ENCODE measurements around the gene GNA12. TPM values are rescaled to one million over a fixed set of nuclear protein-coding genes. Genes with fewer than 3 reads are reported as not detected.
A peak's percentile ranks its signal among the peaks of the same experiment; 100 is the strongest.

GNA12 gene
- total RNA-seq, 5 donors from 2014 or later (not counting 1 experiment from before 2014, with no cell fraction given): 17.9 to 22.5 (median 22.1) TPM

DNA sequence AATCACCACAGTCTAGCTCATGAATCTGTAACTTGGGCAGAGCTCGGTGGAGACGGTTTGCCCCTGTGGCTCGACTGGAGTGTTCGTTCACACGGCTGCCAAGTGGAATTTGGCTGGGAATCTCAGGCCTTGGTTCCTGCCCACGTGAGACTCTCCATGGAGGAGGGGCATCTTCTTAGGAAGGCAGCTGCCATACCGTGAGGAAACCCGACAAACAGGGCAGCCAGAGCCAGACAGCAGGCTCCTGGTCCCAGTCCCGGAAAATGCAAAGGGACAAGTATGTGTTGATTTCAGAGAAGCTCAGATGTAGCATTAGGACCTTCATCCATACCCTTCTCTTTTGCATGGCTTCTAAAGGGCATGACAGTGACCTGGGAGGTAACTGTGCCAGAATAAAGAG is 129.5 kb downstream of the GNA12 start:
- Histone ChIP-seq H3K27ac (ENCODE audit: low read length) (no peak overlapping the region), H3K9me3 (no peaks in the 10 kb centered on the region), H3K4me3 (ENCODE audit: control insufficient read depth in 1 of 2, extremely low read depth in 1 of 2, low read length in 1 of 2) (no peak overlapping the region), H3K27me3 (replicated peaks in 1 of 2; ENCODE audit: control insufficient read depth in 2 of 2, extremely low read depth in 1 of 2, insufficient read depth in 2 of 2, low read length in 1 of 2) (peaks cover 0 to 30% of the 10 kb centered on the region in 2 experiments), H3K4me1 (ENCODE audit: control insufficient read depth in 1 of 2, extremely low read depth in 1 of 2, insufficient read depth in 2 of 2, low read length in 2 of 2) (peaks cover 31 to 83% of the 10 kb centered on the region in 2 experiments), H3K36me3 (ENCODE audit: control insufficient read depth in 2 of 2, extremely low read depth in 1 of 2, insufficient read depth in 1 of 2, low read length in 1 of 2) (no peaks in the 10 kb centered on the region)
- no peak for DNase-seq
- 98% methylated on average over 6 of the region's 9 CpGs for WGBS (ENCODE audit: insufficient coverage)
- Mint-ChIP-seq H3K27ac (peak overlapping the region; percentile 41 to 62), H3K4me3 (peak overlapping the region in 1 of 3 donors; percentile 43), H3K4me1 (peaks cover 69 to 81% (median 78%) of the 10 kb centered on the region in 3 donors), H3K36me3 (no peaks in the 10 kb centered on the region), H3K9me3 (no peaks in the 10 kb centered on the region), H3K27me3 (peaks cover 0 to 1% of the 10 kb centered on the region in 2 donors)
- ChIA-PET CTCF (interaction anchor here in 1 of 2 donors (1.2 kb wide), 1 partner anchor 16 kb away, joined by 3 read pairs; no protein-coding TSS in a partner anchor), POLR2A (no interaction called here)
- ATAC-seq (replicated peaks in 1 of 4): no peak

DNA sequence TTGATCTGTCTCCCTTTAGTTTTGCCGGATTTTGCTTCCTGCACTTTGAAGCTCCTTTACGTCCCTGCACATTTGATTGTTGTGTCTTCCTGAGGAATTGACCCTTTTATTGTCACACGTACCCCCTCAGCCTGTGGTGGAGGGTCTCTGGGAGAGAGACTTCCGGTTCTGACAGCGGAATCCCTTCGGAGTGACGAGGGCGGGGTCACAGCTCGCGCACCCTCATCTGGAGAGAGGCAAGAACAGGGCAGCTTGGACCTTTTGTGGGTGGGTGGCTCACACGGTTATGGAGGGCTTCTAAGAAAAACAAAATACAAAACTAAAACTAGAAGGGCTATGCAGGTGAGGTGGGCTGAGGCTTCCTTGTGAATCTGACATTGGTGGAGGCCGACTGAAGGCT is 130.1 kb downstream of the GNA12 start:
- Mint-ChIP-seq H3K27ac (no peak overlapping the region), H3K4me3 (peak overlapping the region in 1 of 3 donors; percentile 7), H3K4me1 (peaks cover 69 to 80% (median 76%) of the 10 kb centered on the region in 3 donors), H3K36me3 (no peaks in the 10 kb centered on the region), H3K27me3 (peaks cover 0 to 1% of the 10 kb centered on the region in 2 donors), H3K9me3 (no peaks in the 10 kb centered on the region)
- ATAC-seq (replicated peaks in 1 of 4) (no peak), DNase-seq (no peak)
- Histone ChIP-seq H3K27me3 (replicated peaks in 1 of 2; ENCODE audit: control insufficient read depth in 2 of 2, extremely low read depth in 1 of 2, insufficient read depth in 2 of 2, low read length in 1 of 2) (peaks cover 0 to 35% of the 10 kb centered on the region in 2 experiments), H3K4me1 (ENCODE audit: control insufficient read depth in 1 of 2, extremely low read depth in 1 of 2, insufficient read depth in 2 of 2, low read length in 2 of 2) (peaks cover 31 to 86% of the 10 kb centered on the region in 2 experiments), H3K4me3 (ENCODE audit: control insufficient read depth in 1 of 2, extremely low read depth in 1 of 2, low read length in 1 of 2) (no peak overlapping the region), H3K27ac (ENCODE audit: low read length) (no peak overlapping the region), H3K36me3 (ENCODE audit: control insufficient read depth in 2 of 2, extremely low read depth in 1 of 2, insufficient read depth in 1 of 2, low read length in 1 of 2) (no peaks in the 10 kb centered on the region), H3K9me3 (no peaks in the 10 kb centered on the region)
- POLR2A ChIA-PET: no interaction called here
- WGBS (ENCODE audit: insufficient coverage): 93% methylated on average over 3 of the region's 12 CpGs
- CTCF ChIA-PET: interaction anchor here in 1 of 2 donors (1.2 kb wide), 1 partner anchor 15 kb away, joined by 3 read pairs; no protein-coding TSS in a partner anchor

DNA sequence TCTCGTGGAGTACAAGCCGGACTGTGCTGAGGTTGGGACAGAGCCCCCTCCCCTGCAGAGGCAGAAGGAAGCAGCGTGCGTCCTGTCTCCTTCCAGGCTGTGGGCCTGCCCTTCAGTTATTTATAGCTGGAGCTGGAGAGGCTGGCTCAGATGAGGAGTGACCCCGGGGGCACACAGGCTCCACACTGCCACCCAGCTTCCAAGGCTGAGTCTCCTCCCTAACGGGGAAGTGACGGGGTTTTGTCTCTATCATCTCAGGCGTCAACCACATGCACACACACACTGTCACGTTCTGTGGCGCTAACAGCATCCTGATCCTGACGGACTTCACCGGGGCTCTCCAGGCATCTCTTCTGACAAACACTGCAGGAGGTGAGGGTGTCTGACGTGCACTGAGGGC is 130.7 kb downstream of the GNA12 start:
- Histone ChIP-seq H3K27me3 (replicated peaks in 1 of 2; ENCODE audit: control insufficient read depth in 2 of 2, extremely low read depth in 1 of 2, insufficient read depth in 2 of 2, low read length in 1 of 2) (peaks cover 0 to 39% of the 10 kb centered on the region in 2 experiments), H3K27ac (ENCODE audit: low read length) (no peak overlapping the region), H3K36me3 (ENCODE audit: control insufficient read depth in 2 of 2, extremely low read depth in 1 of 2, insufficient read depth in 1 of 2, low read length in 1 of 2) (no peaks in the 10 kb centered on the region), H3K4me3 (ENCODE audit: control insufficient read depth in 1 of 2, extremely low read depth in 1 of 2, low read length in 1 of 2) (no peak overlapping the region), H3K4me1 (ENCODE audit: control insufficient read depth in 1 of 2, extremely low read depth in 1 of 2, insufficient read depth in 2 of 2, low read length in 2 of 2) (peaks cover 31 to 85% of the 10 kb centered on the region in 2 experiments), H3K9me3 (no peaks in the 10 kb centered on the region)
- no peak for DNase-seq
- peaks cover 0 to 1% of the 10 kb centered on the region in 2 donors for H3K27me3 Mint-ChIP-seq
- peak overlapping the region in 1 of 3 donors; percentile 7 for H3K4me3 Mint-ChIP-seq
- 54% methylated on average over 8 of the region's 13 CpGs for WGBS (ENCODE audit: insufficient coverage)
- H3K9me3 Mint-ChIP-seq: no peaks in the 10 kb centered on the region
- no peak for ATAC-seq (replicated peaks in 1 of 4)
- H3K36me3 Mint-ChIP-seq: no peaks in the 10 kb centered on the region
- no peak overlapping the region for H3K27ac Mint-ChIP-seq
- CTCF ChIA-PET: interaction anchor here in 1 of 2 donors (1.2 kb wide), 1 partner anchor 15 kb away, joined by 3 read pairs; no protein-coding TSS in a partner anchor
- POLR2A ChIA-PET: no interaction called here
- peaks cover 62 to 74% (median 70%) of the 10 kb centered on the region in 3 donors for H3K4me1 Mint-ChIP-seq

DNA sequence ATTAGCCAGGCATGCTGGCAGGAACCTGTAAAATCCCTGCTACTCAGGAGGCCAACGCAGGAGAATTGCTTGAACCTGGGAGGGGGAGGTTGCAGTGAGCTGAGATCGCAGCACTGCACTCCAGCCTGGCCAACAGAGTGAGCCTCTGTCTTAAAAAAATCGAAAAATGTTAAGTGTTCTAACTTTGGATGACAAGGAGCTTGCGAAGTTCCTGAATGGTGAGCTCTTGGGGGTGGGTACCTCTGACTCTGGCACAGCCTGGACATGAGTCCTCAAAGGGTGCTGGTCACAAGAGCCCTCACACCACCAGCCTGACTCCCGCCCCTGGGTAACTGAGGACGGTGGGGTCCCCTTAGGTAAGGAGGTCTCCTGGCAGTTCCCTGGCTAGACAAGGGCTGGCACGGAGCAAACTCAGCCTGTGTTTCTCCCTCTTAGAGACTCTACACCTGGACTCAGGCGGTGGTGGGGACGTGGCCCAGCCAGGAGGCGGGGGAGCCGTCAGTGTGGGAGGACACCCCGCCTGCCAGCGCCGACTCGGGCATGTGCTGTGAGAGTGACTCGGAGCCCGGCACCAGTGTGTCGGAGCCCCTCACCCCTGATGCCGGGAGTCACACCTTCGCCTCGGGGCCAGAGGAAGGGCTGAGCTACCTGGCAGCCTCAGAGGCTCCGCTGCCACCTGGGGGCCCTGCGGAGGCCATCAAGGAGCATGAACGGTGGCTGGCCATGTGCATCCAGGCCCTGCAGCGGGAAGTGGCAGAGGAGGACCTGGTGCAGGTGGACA is 132.0 kb downstream of the GNA12 start:
- Histone ChIP-seq H3K4me1 (ENCODE audit: control insufficient read depth in 1 of 2, extremely low read depth in 1 of 2, insufficient read depth in 2 of 2, low read length in 2 of 2) (peaks cover 23 to 72% of the 10 kb centered on the region in 2 experiments), H3K27me3 (replicated peaks in 1 of 2; ENCODE audit: control insufficient read depth in 2 of 2, extremely low read depth in 1 of 2, insufficient read depth in 2 of 2, low read length in 1 of 2) (peaks cover 0 to 50% of the 10 kb centered on the region in 2 experiments), H3K9me3 (no peaks in the 10 kb centered on the region), H3K36me3 (ENCODE audit: control insufficient read depth in 2 of 2, extremely low read depth in 1 of 2, insufficient read depth in 1 of 2, low read length in 1 of 2) (no peaks in the 10 kb centered on the region), H3K27ac (ENCODE audit: low read length) (no peak overlapping the region), H3K4me3 (ENCODE audit: control insufficient read depth in 1 of 2, extremely low read depth in 1 of 2, low read length in 1 of 2) (no peak overlapping the region)
- Mint-ChIP-seq H3K27ac (no peak overlapping the region), H3K36me3 (no peaks in the 10 kb centered on the region), H3K4me3 (no peak overlapping the region), H3K9me3 (no peaks in the 10 kb centered on the region), H3K4me1 (peaks cover 50 to 61% (median 57%) of the 10 kb centered on the region in 3 donors), H3K27me3 (peaks cover 0 to 3% of the 10 kb centered on the region in 2 donors)
- CTCF ChIA-PET: interaction anchor here (0.6 to 3.0 kb wide), 7 partner anchors 11 to 291 kb away, joined by 3 to 29 read pairs (median 3); no protein-coding TSS in a partner anchor
- DNase-seq (no peak), ATAC-seq (replicated peaks in 1 of 4) (no peak)
- WGBS (ENCODE audit: insufficient coverage): 94% methylated on average over 21 of the region's 25 CpGs
- POLR2A ChIA-PET: interaction anchor here in 1 of 2 donors (0.5 kb wide), 1 partner anchor 380 kb away, joined by 4 read pairs; no protein-coding TSS in a partner anchor

DNA sequence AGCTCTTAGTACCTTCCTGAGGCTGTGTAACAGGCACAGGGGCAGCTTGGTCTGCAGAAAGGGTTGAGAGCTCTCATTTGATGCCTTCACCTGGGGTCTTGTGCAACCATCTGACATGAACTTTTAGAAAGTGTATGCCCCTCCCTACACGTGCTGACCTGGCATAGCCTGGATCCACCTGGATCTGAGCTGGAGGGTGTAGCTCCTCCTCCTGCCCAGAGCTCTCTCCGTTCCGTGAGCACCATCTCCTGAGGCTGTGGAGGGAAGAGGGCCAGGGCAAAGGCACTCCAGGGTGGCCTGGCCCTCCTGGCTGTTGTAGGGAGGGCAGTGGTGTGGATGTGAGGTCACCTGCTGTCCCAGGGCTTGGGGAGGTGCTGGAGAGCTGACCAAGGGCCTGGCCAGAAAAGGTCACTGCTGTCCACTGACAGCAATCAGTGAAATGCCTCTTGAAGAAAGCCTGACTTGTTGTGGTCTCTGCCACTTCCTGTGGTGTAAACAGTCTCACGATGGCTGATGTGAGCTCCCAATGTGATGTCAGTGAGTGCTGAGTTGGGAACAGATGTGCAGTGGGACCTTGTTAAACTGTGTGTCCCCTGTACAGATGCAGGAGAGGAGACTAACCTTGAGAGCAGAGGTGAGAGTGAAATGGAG is 133.1 kb downstream of the GNA12 start:
- POLR2A ChIA-PET: interaction anchor here in 1 of 2 donors (0.5 kb wide), 1 partner anchor 381 kb away, joined by 4 read pairs; no protein-coding TSS in a partner anchor
- Mint-ChIP-seq H3K36me3 (no peaks in the 10 kb centered on the region), H3K27me3 (peaks cover 0 to 3% of the 10 kb centered on the region in 2 donors), H3K4me1 (peaks cover 39 to 50% (median 46%) of the 10 kb centered on the region in 3 donors), H3K4me3 (peak overlapping the region; percentile 59 to 67 (median 62)), H3K9me3 (no peaks in the 10 kb centered on the region), H3K27ac (peak overlapping the region; percentile 77 to 83)
- Histone ChIP-seq H3K27ac (ENCODE audit: low read length) (peak overlapping the region; percentile 11), H3K36me3 (ENCODE audit: control insufficient read depth in 2 of 2, extremely low read depth in 1 of 2, insufficient read depth in 1 of 2, low read length in 1 of 2) (no peaks in the 10 kb centered on the region), H3K4me1 (ENCODE audit: control insufficient read depth in 1 of 2, extremely low read depth in 1 of 2, insufficient read depth in 2 of 2, low read length in 2 of 2) (peaks cover 18 to 61% of the 10 kb centered on the region in 2 experiments), H3K9me3 (no peaks in the 10 kb centered on the region), H3K27me3 (replicated peaks in 1 of 2; ENCODE audit: control insufficient read depth in 2 of 2, extremely low read depth in 1 of 2, insufficient read depth in 2 of 2, low read length in 1 of 2) (peaks cover 0 to 52% of the 10 kb centered on the region in 2 experiments), H3K4me3 (ENCODE audit: control insufficient read depth in 1 of 2, extremely low read depth in 1 of 2, low read length in 1 of 2) (no peak overlapping the region)
- peak; percentile 46 to 52 (median 52) for ATAC-seq (replicated peaks in 1 of 4)
- WGBS (ENCODE audit: insufficient coverage): 32% methylated on average over 3 of the region's 4 CpGs
- CTCF ChIA-PET: interaction anchor here (1.0 to 3.0 kb wide), 14 partner anchors 7 to 382 kb away, joined by 3 to 29 read pairs (median 6); no protein-coding TSS in a partner anchor
- DNase-seq: peak in 30 of 35 experiments; percentile 13 to 77 (median 40)

DNA sequence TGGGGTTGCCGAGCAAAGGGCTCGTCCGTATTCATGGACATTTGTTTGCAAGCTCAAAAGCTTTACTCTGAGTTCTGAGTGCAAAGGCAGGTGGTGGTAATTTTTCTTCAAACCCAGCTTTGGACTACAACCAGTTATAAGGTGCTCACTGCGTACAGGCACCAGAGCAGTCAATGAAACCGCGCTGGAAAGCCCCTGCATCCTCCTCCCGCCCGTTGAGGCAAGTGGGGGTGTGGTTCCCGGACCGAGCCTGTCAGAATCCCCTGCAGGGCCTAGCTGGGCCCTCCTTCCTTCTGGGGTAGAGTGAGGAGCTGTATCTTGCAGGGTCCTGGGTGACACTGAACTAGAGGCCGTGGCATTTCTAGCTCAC is 133.8 kb downstream of the GNA12 start:
- ATAC-seq (replicated peaks in 1 of 4) (peak; percentile 22 to 69 (median 44)), DNase-seq (peak; percentile 10 to 79 (median 55))
- Mint-ChIP-seq H3K36me3 (no peaks in the 10 kb centered on the region), H3K27ac (peak overlapping the region; percentile 67 to 83), H3K4me3 (peak overlapping the region; percentile 59 to 67 (median 62)), H3K4me1 (peaks cover 31 to 43% (median 39%) of the 10 kb centered on the region in 3 donors), H3K9me3 (no peaks in the 10 kb centered on the region), H3K27me3 (peaks cover 0 to 3% of the 10 kb centered on the region in 2 donors)
- H3K27me3 ChIP-seq (replicated peaks in 1 of 2; ENCODE audit: control insufficient read depth in 2 of 2, extremely low read depth in 1 of 2, insufficient read depth in 2 of 2, low read length in 1 of 2): peaks cover 0 to 56% of the 10 kb centered on the region in 2 experiments
- H3K4me3 ChIP-seq (ENCODE audit: control insufficient read depth in 1 of 2, extremely low read depth in 1 of 2, low read length in 1 of 2): peak overlapping the region in 1 of 2 donors; percentile 28
- H3K36me3 ChIP-seq (ENCODE audit: control insufficient read depth in 2 of 2, extremely low read depth in 1 of 2, insufficient read depth in 1 of 2, low read length in 1 of 2): no peaks in the 10 kb centered on the region
- 32% methylated on average over 8 of the region's 11 CpGs for WGBS (ENCODE audit: insufficient coverage)
- ChIA-PET POLR2A (interaction anchor here in 1 of 2 donors (0.5 kb wide), 1 partner anchor 322 kb away, joined by 3 read pairs; no protein-coding TSS in a partner anchor), CTCF (interaction anchor here (0.5 to 3.0 kb wide), 24 partner anchors 8 to 1533 kb away, joined by 3 to 29 read pairs (median 4); no protein-coding TSS in a partner anchor)
- H3K27ac ChIP-seq (ENCODE audit: low read length): no peak overlapping the region
- no peaks in the 10 kb centered on the region for H3K9me3 ChIP-seq
- H3K4me1 ChIP-seq (ENCODE audit: control insufficient read depth in 1 of 2, extremely low read depth in 1 of 2, insufficient read depth in 2 of 2, low read length in 2 of 2): peaks cover 10 to 54% of the 10 kb centered on the region in 2 experiments
